DOHH2 (cell line): ENCODE data around the gene MAP2K2.

ENCODE experiments used
- EZH2phosphoT487 ChIP-seq: fragments of 200-600 bp; sonication (generic); IDR thresholded peaks from 2 replicates; pipeline ENCODE4 v1.6.1; 2017; ENCODE audit warnings: borderline replicate concordance, mild to moderate bottlenecking, antibody characterized with exemption, low read length, moderate library complexity, mixed read lengths
- TF ChIP-seq, protein P1 (sequence below): fragments of 200-600 bp; sonication (generic); IDR thresholded peaks from one replicate; pipeline ENCODE4 v1.5.1; 2014; ENCODE audit warnings: antibody characterized with exemption, mild to moderate bottlenecking, low read depth, low read length; ENCODE audit not compliant: poor library complexity, severe bottlenecking

DNA sequence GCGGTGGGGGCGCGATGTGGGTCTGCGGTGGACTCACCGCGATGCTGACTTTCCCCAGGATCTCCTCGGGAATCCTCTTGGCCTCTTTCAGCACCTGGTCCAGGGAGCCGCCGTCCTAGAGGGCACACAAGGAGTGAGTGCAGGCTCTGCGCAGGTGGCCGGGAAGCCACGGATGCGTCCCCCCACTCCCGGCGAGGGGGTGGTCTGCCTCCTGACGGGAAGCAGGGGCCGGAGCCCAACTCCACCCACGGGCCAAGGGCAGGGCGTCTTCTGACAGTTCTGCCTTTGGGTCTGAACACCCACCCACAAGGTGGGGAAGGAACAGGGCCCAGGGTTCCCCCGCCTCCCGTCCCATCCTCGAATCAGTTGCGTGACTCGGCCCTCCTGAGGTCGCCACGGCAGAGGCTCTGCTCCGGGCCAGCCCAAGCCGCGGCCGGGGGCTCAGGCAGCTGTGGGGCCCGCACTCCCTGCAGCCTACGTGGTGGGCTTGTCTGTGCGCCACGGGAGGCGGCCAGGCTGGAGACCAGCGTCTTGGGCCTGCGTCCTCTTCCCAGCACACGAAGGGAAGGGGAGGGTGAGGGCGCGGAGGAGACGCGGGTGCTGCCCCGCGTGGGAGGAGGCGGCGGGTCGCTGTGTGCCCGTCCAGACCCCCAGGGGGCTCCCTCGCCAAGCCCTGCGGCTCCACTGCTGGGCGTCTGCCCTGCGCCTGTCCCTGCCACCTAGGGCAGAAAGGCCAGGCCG lies 21.4 kb downstream of the MAP2K2 start:
- TF ChIP-seq, protein P1, sequence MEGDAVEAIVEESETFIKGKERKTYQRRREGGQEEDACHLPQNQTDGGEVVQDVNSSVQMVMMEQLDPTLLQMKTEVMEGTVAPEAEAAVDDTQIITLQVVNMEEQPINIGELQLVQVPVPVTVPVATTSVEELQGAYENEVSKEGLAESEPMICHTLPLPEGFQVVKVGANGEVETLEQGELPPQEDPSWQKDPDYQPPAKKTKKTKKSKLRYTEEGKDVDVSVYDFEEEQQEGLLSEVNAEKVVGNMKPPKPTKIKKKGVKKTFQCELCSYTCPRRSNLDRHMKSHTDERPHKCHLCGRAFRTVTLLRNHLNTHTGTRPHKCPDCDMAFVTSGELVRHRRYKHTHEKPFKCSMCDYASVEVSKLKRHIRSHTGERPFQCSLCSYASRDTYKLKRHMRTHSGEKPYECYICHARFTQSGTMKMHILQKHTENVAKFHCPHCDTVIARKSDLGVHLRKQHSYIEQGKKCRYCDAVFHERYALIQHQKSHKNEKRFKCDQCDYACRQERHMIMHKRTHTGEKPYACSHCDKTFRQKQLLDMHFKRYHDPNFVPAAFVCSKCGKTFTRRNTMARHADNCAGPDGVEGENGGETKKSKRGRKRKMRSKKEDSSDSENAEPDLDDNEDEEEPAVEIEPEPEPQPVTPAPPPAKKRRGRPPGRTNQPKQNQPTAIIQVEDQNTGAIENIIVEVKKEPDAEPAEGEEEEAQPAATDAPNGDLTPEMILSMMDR, result no peak
- TF ChIP-seq EZH2phosphoT487, result no peak
